Measurements from ENCODE around the gene SEC24A. TPM values are rescaled to one million over a fixed set of nuclear protein-coding genes. Genes with fewer than 3 reads are reported as not detected.
"Not testable (repeated sequence)": the region's sequence is repeated elsewhere in the genome, so short reads cannot be mapped to it uniquely, and the experiment has no call there.

SEC24A gene
- total and polyA plus RNA-seq, 4 donors, result 10.1 to 46.6 (median 18.8) TPM

- Histone ChIP-seq H3K27ac (ENCODE audit: low read depth in 1 of 2, low read length in 2 of 2) (no peak overlapping the region), H3K4me1 (ENCODE audit: control insufficient read depth in 4 of 4, insufficient read depth in 4 of 4, low read length in 3 of 4) (peaks cover 0 to 7% (median 4%) of the 10 kb centered on the region in 4 donors)
- WGBS, result 89% methylated on average over 4 of the region's 4 CpGs
These were observed 14.4 kb downstream of the SEC24A start for GRCh38 chr5:134662971-134663370.

GRCh38 chr5:134664448-134664847 is 15.9 kb downstream of the SEC24A start:
- Histone ChIP-seq H3K9ac (ENCODE audit: low read depth in 1 of 2, low read length in 2 of 2) (no peak overlapping the region), H3K4me1 (ENCODE audit: control insufficient read depth in 4 of 4, insufficient read depth in 4 of 4, low read length in 3 of 4) (peaks cover 0 to 7% (median 4%) of the 10 kb centered on the region in 4 donors), H3K4me3 (ENCODE audit: low read depth in 1 of 3, low read length in 3 of 3) (no peak overlapping the region), H3K27me3 (ENCODE audit: control insufficient read depth in 4 of 4, insufficient read depth in 4 of 4, low read length in 3 of 4) (no peaks in the 10 kb centered on the region), H3K27ac (ENCODE audit: low read depth in 1 of 2, low read length in 2 of 2) (no peak overlapping the region), H3K9me3 (ENCODE audit: control insufficient read depth in 4 of 4, low read length in 3 of 4) (no peaks in the 10 kb centered on the region), H3K36me3 (ENCODE audit: control insufficient read depth in 4 of 4, insufficient read depth in 3 of 4, low read depth in 1 of 4, low read length in 3 of 4) (peaks cover 8 to 43% (median 12%) of the 10 kb centered on the region in 4 donors)
- TF ChIP-seq GABPA (IDR thresholded peaks at IDR 0.05 in 1 of 2, conservative IDR thresholded peaks at IDR 0.05 in 1 of 2) (no peak), HNF4A (conservative IDR thresholded peaks at IDR 0.05) (peak; percentile 46 to 64)
- DNase-seq (ENCODE audit: low spot score), result no peak
- WGBS, result 70% methylated on average over 3 of the region's 3 CpGs

More at GRCh38 chr5:134662971-134663370, 14.4 kb downstream of the SEC24A start:
- Histone ChIP-seq H3K4me3 (ENCODE audit: low read depth in 1 of 3, low read length in 3 of 3) (no peak overlapping the region), H3K9ac (ENCODE audit: low read depth in 1 of 2, low read length in 2 of 2) (no peak overlapping the region), H3K36me3 (ENCODE audit: control insufficient read depth in 4 of 4, insufficient read depth in 3 of 4, low read depth in 1 of 4, low read length in 3 of 4) (peaks cover 6 to 40% (median 11%) of the 10 kb centered on the region in 4 donors), H3K27me3 (ENCODE audit: control insufficient read depth in 4 of 4, insufficient read depth in 4 of 4, low read length in 3 of 4) (no peaks in the 10 kb centered on the region), H3K9me3 (ENCODE audit: control insufficient read depth in 4 of 4, low read length in 3 of 4) (no peaks in the 10 kb centered on the region)
- DNase-seq (ENCODE audit: low spot score), result no peak
- TF ChIP-seq ZBTB33 (IDR thresholded peaks at IDR 0.05) (no peak), TAF1 (conservative IDR thresholded peaks at IDR 0.05) (no peak), RAD21 (IDR thresholded peaks at IDR 0.05) (no peak), EGR1 (IDR thresholded peaks at IDR 0.05; ENCODE audit: low read depth in 2 of 2) (no peak), HNF4G (IDR thresholded peaks at IDR 0.05) (no peak), YY1 (IDR thresholded peaks at IDR 0.05) (no peak), REST (IDR thresholded peaks at IDR 0.05) (no peak), NR2F2 (IDR thresholded peaks at IDR 0.05) (no peak), GABPA (IDR thresholded peaks at IDR 0.05 in 1 of 2, conservative IDR thresholded peaks at IDR 0.05 in 1 of 2) (no peak), JUND (IDR thresholded peaks at IDR 0.05) (no peak), MAX (IDR thresholded peaks at IDR 0.05) (no peak)

GRCh38 chr5:134673546-134673945 is 25.0 kb downstream of the SEC24A start:
- not testable (repeated sequence) for H3K27me3 ChIP-seq (ENCODE audit: control insufficient read depth in 4 of 4, insufficient read depth in 4 of 4, low read length in 3 of 4); DNase-seq (ENCODE audit: low spot score); H3K4me1 ChIP-seq (ENCODE audit: control insufficient read depth in 4 of 4, insufficient read depth in 4 of 4, low read length in 3 of 4); H3K4me3 ChIP-seq (ENCODE audit: low read depth in 1 of 3, low read length in 3 of 3); H3K9ac ChIP-seq (ENCODE audit: low read depth in 1 of 2, low read length in 2 of 2); H3K27ac ChIP-seq (ENCODE audit: low read depth in 1 of 2, low read length in 2 of 2); H3K9me3 ChIP-seq (ENCODE audit: control insufficient read depth in 4 of 4, low read length in 3 of 4)
- WGBS, result 69% methylated on average over 4 of the region's 4 CpGs
- H3K36me3 ChIP-seq (ENCODE audit: control insufficient read depth in 4 of 4, insufficient read depth in 3 of 4, low read depth in 1 of 4, low read length in 3 of 4), result peaks cover 21 to 67% (median 48%) of the 10 kb centered on the region in 4 donors

GRCh38 chr5:134677357-134677756 is 28.8 kb downstream of the SEC24A start:
- H3K9me3 ChIP-seq (ENCODE audit: control insufficient read depth in 4 of 4, low read length in 3 of 4); H3K9ac ChIP-seq (ENCODE audit: low read depth in 1 of 2, low read length in 2 of 2); DNase-seq (ENCODE audit: low spot score); H3K4me1 ChIP-seq (ENCODE audit: control insufficient read depth in 4 of 4, insufficient read depth in 4 of 4, low read length in 3 of 4); H3K4me3 ChIP-seq (ENCODE audit: low read depth in 1 of 3, low read length in 3 of 3); H3K27ac ChIP-seq (ENCODE audit: low read depth in 1 of 2, low read length in 2 of 2); H3K27me3 ChIP-seq (ENCODE audit: control insufficient read depth in 4 of 4, insufficient read depth in 4 of 4, low read length in 3 of 4): not testable (repeated sequence)
- WGBS, result 97% methylated on average over 4 of the region's 4 CpGs
- peaks cover 19 to 64% (median 57%) of the 10 kb centered on the region in 4 donors for H3K36me3 ChIP-seq (ENCODE audit: control insufficient read depth in 4 of 4, insufficient read depth in 3 of 4, low read depth in 1 of 4, low read length in 3 of 4)

GRCh38 chr5:134690144-134690543 is 41.6 kb downstream of the SEC24A start:
- H3K4me3 ChIP-seq (ENCODE audit: low read depth in 1 of 3, low read length in 3 of 3); H3K27ac ChIP-seq (ENCODE audit: low read depth in 1 of 2, low read length in 2 of 2); H3K4me1 ChIP-seq (ENCODE audit: control insufficient read depth in 4 of 4, insufficient read depth in 4 of 4, low read length in 3 of 4); H3K9me3 ChIP-seq (ENCODE audit: control insufficient read depth in 4 of 4, low read length in 3 of 4); H3K9ac ChIP-seq (ENCODE audit: low read depth in 1 of 2, low read length in 2 of 2); H3K27me3 ChIP-seq (ENCODE audit: control insufficient read depth in 4 of 4, insufficient read depth in 4 of 4, low read length in 3 of 4); DNase-seq (ENCODE audit: low spot score): not testable (repeated sequence)
- H3K36me3 ChIP-seq (ENCODE audit: control insufficient read depth in 4 of 4, insufficient read depth in 3 of 4, low read depth in 1 of 4, low read length in 3 of 4), result peaks cover 8 to 60% (median 50%) of the 10 kb centered on the region in 4 donors
- 97% methylated on average over 8 of the region's 8 CpGs for WGBS
